GM12878 (cell line): Measurements from ENCODE around the gene TDP2. TPM values are rescaled to one million over a fixed set of nuclear protein-coding genes. Genes with fewer than 3 reads are reported as not detected.
"Not testable (repeated sequence)": the region's sequence is repeated elsewhere in the genome, so short reads cannot be mapped to it uniquely, and the experiment has no call there.

Source experiments
- ATAC-seq: fragments of 200-7000 bp; cut with Tn5 transposase; 3 replicates; pipeline ENCODE4 v1.9.1; 2020; ENCODE audit warnings: mild to moderate bottlenecking, moderate library complexity
- BruUV-seq: library from RNA; stranded (reverse); fragments of 400-500 nt; replicated peaks from 2 replicates; lab custom pipeline; 2021; lab: Mats Ljungman, UMichigan
- CTCF ChIA-PET: fragments of 300-600 bp; sonication (Branson Sonifier 250); formaldehyde crosslinking; extraction: SDS; loops from one replicate; lab custom pipeline; 2021; ENCODE audit warnings: inconsistent platforms; lab: Yijun Ruan, JAX
- POLR2A ChIA-PET: fragments of 350-600 bp; formaldehyde crosslinking; extraction: SDS; loops from one replicate; lab custom pipeline; 2021; ENCODE audit warnings: inconsistent platforms; lab: Charles Lee
- RAD21 ChIA-PET: fragments of 300-600 bp; sonication (Branson Sonifier 250); formaldehyde crosslinking; loops from one replicate; lab custom pipeline; 2023; ENCODE audit warnings: antibody characterized with exemption; ENCODE audit not compliant: unreplicated experiment; lab: Charles Lee
- SMC1A ChIA-PET: fragments of 300-600 bp; sonication (Branson Sonifier 250); formaldehyde crosslinking; loops from one replicate; lab custom pipeline; 2023; ENCODE audit not compliant: unreplicated experiment, uncharacterized antibody; lab: Charles Lee
- DNase-seq: peaks from one replicate; pipeline ENCODE4 v3.0.0-alpha.2; 2011; ENCODE audit warnings: low read depth, low spot score
- FAIRE-seq: peaks from 3 replicates; lab custom pipeline; 2011; peaks lifted over from hg19 to GRCh38; lab: Jason Lieb, UNC
- H2AFZ ChIP-seq: 2 replicates; pipeline ENCODE4 v1.6.0; 2011; ENCODE audit warnings: low read depth, low read length, control low read depth; ENCODE audit not compliant: control insufficient read depth
- H3K27ac ChIP-seq: 2 replicates; pipeline ENCODE4 v1.5.1; 2011; ENCODE audit warnings: control low read depth; ENCODE audit not compliant: control insufficient read depth, insufficient read depth
- H3K27me3 ChIP-seq, 2 experiments: replicated peaks in 1 of 2; 2 replicates each; pipeline versions ENCODE4 v1.6.0 to v1.6.1; 2011; ENCODE audit warnings: low read length in 1 of 2; ENCODE audit not compliant: control insufficient read depth in 2 of 2, insufficient read depth in 2 of 2
- H3K36me3 ChIP-seq, 2 experiments: 2 replicates each; pipeline ENCODE4 v1.5.1; 2011; ENCODE audit warnings: low read length in 1 of 2; ENCODE audit not compliant: control insufficient read depth in 2 of 2, insufficient read depth in 2 of 2
- H3K4me1 ChIP-seq: 2 replicates; pipeline ENCODE4 v1.6.1; 2011; ENCODE audit warnings: mild to moderate bottlenecking, low read length, moderate library complexity, mixed read lengths; ENCODE audit not compliant: control insufficient read depth, insufficient read depth
- H3K4me2 ChIP-seq: 2 replicates; pipeline ENCODE4 v1.6.0; 2011; ENCODE audit warnings: control low read depth; ENCODE audit not compliant: control insufficient read depth, insufficient read depth
- H3K4me3 ChIP-seq: fragments of 200-600 bp; sonication (generic); 2 replicates; pipeline ENCODE4 v1.5.1; 2016
- H3K79me2 ChIP-seq: 2 replicates; pipeline ENCODE4 v1.6.0; 2011; ENCODE audit warnings: low read length; ENCODE audit not compliant: control insufficient read depth, insufficient read depth
- H3K9ac ChIP-seq: 2 replicates; pipeline ENCODE4 v1.8.0; 2011; ENCODE audit warnings: low read length, control low read depth, mixed read lengths; ENCODE audit not compliant: control insufficient read depth, insufficient read depth
- H3K9me3 ChIP-seq: replicated peaks from 3 replicates; pipeline ENCODE4 v1.5.1; 2011; ENCODE audit warnings: mild to moderate bottlenecking, low read length; ENCODE audit not compliant: control insufficient read depth, insufficient read depth
- H4K20me1 ChIP-seq: 2 replicates; pipeline ENCODE4 v1.6.0; 2011; ENCODE audit not compliant: control insufficient read depth, insufficient read depth
- EED ChIP-seq: sonication (generic); IDR thresholded peaks from 2 replicates; pipeline ENCODE4 v1.6.1; 2016; ENCODE audit warnings: antibody characterized with exemption, low read depth
- GATAD2B ChIP-seq: fragments of 450-650 bp; conservative IDR thresholded peaks from 2 replicates; pipeline ENCODE4 v1.6.1; 2017; ENCODE audit warnings: low read depth, mild to moderate bottlenecking, moderate library complexity
- HCFC1 ChIP-seq: fragments of 150-350 bp; IDR thresholded peaks from 2 replicates; pipeline ENCODE4 v1.6.1; 2014; ENCODE audit warnings: low read length
- HDAC6 ChIP-seq: fragments of 200-600 bp; sonication (generic); IDR thresholded peaks from one replicate; pipeline ENCODE4 v1.8.0; 2017; ENCODE audit warnings: antibody characterized with exemption; ENCODE audit not compliant: unreplicated experiment
- IRF4 ChIP-seq: IDR thresholded peaks from 2 replicates; pipeline ENCODE4 v1.6.1; 2011; ENCODE audit warnings: low read depth, low read length
- NR2C2 ChIP-seq: IDR thresholded peaks from 2 replicates; pipeline ENCODE4 v1.6.1; 2011; ENCODE audit warnings: borderline replicate concordance, low read depth; ENCODE audit not compliant: control insufficient read depth, insufficient read length
- RBBP5 ChIP-seq: fragments of 200-600 bp; sonication (generic); conservative IDR thresholded peaks from 2 replicates; pipeline ENCODE4 v1.6.1; 2016
- SMAD1 ChIP-seq: fragments of 450-650 bp; IDR thresholded peaks from 2 replicates; pipeline ENCODE4 v1.6.1; 2018; ENCODE audit warnings: mild to moderate bottlenecking, low read depth; ENCODE audit not compliant: partially characterized antibody
- SMAD5 ChIP-seq: IDR thresholded peaks from 2 replicates; pipeline ENCODE4 v1.6.1; 2016; ENCODE audit warnings: antibody characterized with exemption, low read depth
- ZNF207 ChIP-seq: fragments of 450-650 bp; IDR thresholded peaks from 2 replicates; pipeline ENCODE4 v1.6.1; 2014; ENCODE audit warnings: antibody characterized with exemption, mild to moderate bottlenecking, borderline replicate concordance
- WGBS: methylation state at CpG from one replicate; pipeline ENCODE4 v1.1.6; 2016; ENCODE audit warnings: low lambda C conversion rate; ENCODE audit not compliant: insufficient replicate concordance, insufficient coverage; ENCODE audit errors: missing lambda C conversion rate; 5-methylcytosine and 5-hydroxymethylcytosine counted together
- in situ Hi-C: fragments of 300-500 bp; cut with MboI; formaldehyde crosslinking; loops from 9 replicates; pipeline ENCODE4 v1.14.3; 2018; ENCODE audit warnings: mixed read lengths
- intact Hi-C: fragments of 100-400 bp; cut with micrococcal nuclease; formaldehyde crosslinking; loops from one replicate; pipeline ENCODE4 v1.14.2; 2022; ENCODE audit not compliant: unreplicated experiment
- polyA plus RNA-seq, 11 experiments: library from polyadenylated mRNA; depleted of rRNA in 4 of 11; unstranded in 6 of 11; stranded (reverse) in 5 of 11; fragments of >200 nt; fragmentation: Nextera tagmentation in 4 of 11; fragmentation: Illumina TruSeq in 1 of 11; extraction: Ambion mirVana in 4 of 11; extraction: Trizol in 1 of 11; gene quantifications; 1 replicate in 1 of 11; 2 replicates in 10 of 11; pipeline versions ENCODE4 v1.2.1 to v1.2.3, GENCODE V29; 2011 to 2016; ENCODE audit warnings: inconsistent platforms in 2 of 11, missing spikeins in 2 of 11, low read depth in 1 of 11
- total RNA-seq, 4 experiments: library from RNA; depleted of rRNA in 3 of 4; stranded (reverse); fragments of >200 nt in 3 of 4; fragmentation: Illumina TruSeq in 1 of 4; extraction: Trizol in 1 of 4; gene quantifications; 2 replicates each; pipeline versions ENCODE4 v1.2.1 to v1.2.3, GENCODE V29; 2013 to 2021
- TF ChIP-seq, protein P1 (sequence below): IDR thresholded peaks from 2 replicates; pipeline ENCODE4 v1.6.1; 2011; ENCODE audit warnings: borderline replicate concordance, low read depth, mild to moderate bottlenecking, moderate library complexity, mixed read lengths, low read length; ENCODE audit not compliant: insufficient read depth; ENCODE audit errors: extremely low read length
- TF ChIP-seq, protein P2 (sequence below), 3 experiments: IDR thresholded peaks in 2 of 3; conservative IDR thresholded peaks in 1 of 3; 2 replicates each; pipeline ENCODE4 v1.5.1; 2011; ENCODE audit warnings: low read depth in 3 of 3, low read length in 3 of 3, mild to moderate bottlenecking in 3 of 3, control low read depth in 2 of 3, moderate library complexity in 2 of 3, inconsistent platforms in 1 of 3, mixed read lengths in 1 of 3; ENCODE audit not compliant: control insufficient read depth in 2 of 3, insufficient read depth in 1 of 3; ENCODE audit errors: extremely low read depth in 1 of 3
- TF ChIP-seq, protein P3 (sequence below): fragments of 450-650 bp; IDR thresholded peaks from 2 replicates; pipeline ENCODE4 v1.6.1; 2018; ENCODE audit warnings: borderline replicate concordance, mild to moderate bottlenecking; ENCODE audit not compliant: partially characterized antibody

TDP2 gene
- total and polyA plus RNA-seq, 10 of the 15 experiments (the other 5 are each of a cell fraction or from before 2014, with no cell fraction given): 24.4 to 53.3 (median 38.8) TPM

DNA sequence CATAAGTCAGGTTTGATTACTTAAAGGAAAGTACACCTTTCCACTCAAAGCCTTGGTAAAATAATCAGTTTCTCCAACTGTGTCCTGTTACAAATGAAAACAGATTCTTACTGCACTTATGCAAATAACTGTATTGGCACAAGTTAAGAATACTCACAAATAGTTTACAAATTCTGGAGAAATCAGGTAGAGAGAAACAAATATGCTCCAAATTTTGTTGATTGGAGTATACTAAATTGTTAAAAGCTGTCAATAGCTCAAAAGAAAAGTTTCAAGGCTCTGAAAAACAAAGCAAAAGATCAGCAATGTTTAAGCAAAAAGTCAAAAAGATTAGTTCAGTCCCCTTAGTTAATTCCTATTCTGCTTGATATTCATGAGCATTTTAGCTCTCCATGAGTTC, 3.8 kb upstream of the TDP2 start:
- H3K4me3 ChIP-seq, DNase-seq, intact Hi-C loops, in situ Hi-C loops, RAD21 ChIA-PET, H4K20me1 ChIP-seq, H3K27ac ChIP-seq, H3K9ac ChIP-seq, CTCF ChIA-PET, BruUV-seq, FAIRE-seq, H3K4me2 ChIP-seq, H3K9me3 ChIP-seq, H3K36me3 ChIP-seq, ATAC-seq, H3K27me3 ChIP-seq, H2AFZ ChIP-seq, H3K4me1 ChIP-seq: not testable (repeated sequence)
- ChIA-PET SMC1A (interaction anchor here (0.6 to 1.6 kb wide), 2 partner anchors 11 to 16 kb away, joined by 3 to 4 read pairs; no protein-coding TSS in a partner anchor), POLR2A (interaction anchor here (0.6 kb wide), 1 partner anchor 476 kb away, joined by 3 read pairs; no protein-coding TSS in a partner anchor)
- H3K79me2 ChIP-seq: peaks cover 23% of the 10 kb centered on the region

DNA sequence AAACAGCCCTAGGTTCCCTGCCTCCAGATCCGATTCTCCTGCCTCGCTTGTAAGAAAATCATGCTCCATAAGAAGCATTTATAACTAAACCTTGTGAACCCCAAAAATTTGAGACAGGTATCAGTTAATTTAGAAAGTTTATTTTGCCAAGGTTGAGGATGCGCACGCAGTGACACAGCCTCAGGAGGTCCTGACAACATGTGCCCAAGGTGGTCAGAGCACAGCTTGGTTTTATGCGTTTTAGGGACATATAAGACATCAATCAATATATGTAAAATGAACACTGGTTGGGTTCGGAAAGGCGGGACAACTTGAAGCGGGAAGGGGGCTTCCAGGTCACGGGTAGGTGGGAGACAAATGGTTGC, 2.3 kb upstream of the TDP2 start:
- Histone ChIP-seq H3K27ac (no peak overlapping the region), H3K4me3 (no peak overlapping the region), H2AFZ (no peak overlapping the region), H3K36me3 (peaks cover 0 to 10% of the 10 kb centered on the region in 2 experiments; a peak in 1 of 4 replicates), H4K20me1 (no peaks in the 10 kb centered on the region), H3K4me1 (peaks cover 10% of the 10 kb centered on the region), H3K9me3 (peaks cover 1% of the 10 kb centered on the region; the same call in 1 of the 3 replicates), H3K4me2 (no peak overlapping the region), H3K79me2 (peaks cover 37% of the 10 kb centered on the region), H3K9ac (no peak overlapping the region), H3K27me3 (no peaks in the 10 kb centered on the region)
- DNase-seq (no peak), FAIRE-seq (no peak), ATAC-seq (no peak)
- in situ Hi-C loops (no loop called here), intact Hi-C loops (no loop called here)
- ChIA-PET RAD21 (no interaction called here), SMC1A (interaction anchor here (1.1 to 1.6 kb wide), 2 partner anchors 14 to 48 kb away, joined by 4 read pairs; no protein-coding TSS in a partner anchor), POLR2A (no interaction called here), CTCF (no interaction called here)
- 92% methylated on average over 9 of the region's 9 CpGs for WGBS
- BruUV-seq: no TSS peak
- TF ChIP-seq HCFC1 (no peak), NR2C2 (no peak), HDAC6 (no peak), ZNF207 (no peak), SMAD1 (no peak), RBBP5 (no peak), IRF4 (no peak), SMAD5 (no peak), GATAD2B (no peak), EED (no peak)
- TF ChIP-seq, protein P1, sequence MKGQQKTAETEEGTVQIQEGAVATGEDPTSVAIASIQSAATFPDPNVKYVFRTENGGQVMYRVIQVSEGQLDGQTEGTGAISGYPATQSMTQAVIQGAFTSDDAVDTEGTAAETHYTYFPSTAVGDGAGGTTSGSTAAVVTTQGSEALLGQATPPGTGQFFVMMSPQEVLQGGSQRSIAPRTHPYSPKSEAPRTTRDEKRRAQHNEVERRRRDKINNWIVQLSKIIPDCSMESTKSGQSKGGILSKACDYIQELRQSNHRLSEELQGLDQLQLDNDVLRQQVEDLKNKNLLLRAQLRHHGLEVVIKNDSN: no peak
- TF ChIP-seq, protein P2, sequence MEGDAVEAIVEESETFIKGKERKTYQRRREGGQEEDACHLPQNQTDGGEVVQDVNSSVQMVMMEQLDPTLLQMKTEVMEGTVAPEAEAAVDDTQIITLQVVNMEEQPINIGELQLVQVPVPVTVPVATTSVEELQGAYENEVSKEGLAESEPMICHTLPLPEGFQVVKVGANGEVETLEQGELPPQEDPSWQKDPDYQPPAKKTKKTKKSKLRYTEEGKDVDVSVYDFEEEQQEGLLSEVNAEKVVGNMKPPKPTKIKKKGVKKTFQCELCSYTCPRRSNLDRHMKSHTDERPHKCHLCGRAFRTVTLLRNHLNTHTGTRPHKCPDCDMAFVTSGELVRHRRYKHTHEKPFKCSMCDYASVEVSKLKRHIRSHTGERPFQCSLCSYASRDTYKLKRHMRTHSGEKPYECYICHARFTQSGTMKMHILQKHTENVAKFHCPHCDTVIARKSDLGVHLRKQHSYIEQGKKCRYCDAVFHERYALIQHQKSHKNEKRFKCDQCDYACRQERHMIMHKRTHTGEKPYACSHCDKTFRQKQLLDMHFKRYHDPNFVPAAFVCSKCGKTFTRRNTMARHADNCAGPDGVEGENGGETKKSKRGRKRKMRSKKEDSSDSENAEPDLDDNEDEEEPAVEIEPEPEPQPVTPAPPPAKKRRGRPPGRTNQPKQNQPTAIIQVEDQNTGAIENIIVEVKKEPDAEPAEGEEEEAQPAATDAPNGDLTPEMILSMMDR (IDR thresholded peaks at IDR 0.05 in 2 of 3, conservative IDR thresholded peaks at IDR 0.05 in 1 of 3; ENCODE audit: control insufficient read depth in 2 of 3, extremely low read depth in 1 of 3, insufficient read depth in 1 of 3, low read depth in 3 of 3, low read length in 3 of 3): no peak
- TF ChIP-seq, protein P3, sequence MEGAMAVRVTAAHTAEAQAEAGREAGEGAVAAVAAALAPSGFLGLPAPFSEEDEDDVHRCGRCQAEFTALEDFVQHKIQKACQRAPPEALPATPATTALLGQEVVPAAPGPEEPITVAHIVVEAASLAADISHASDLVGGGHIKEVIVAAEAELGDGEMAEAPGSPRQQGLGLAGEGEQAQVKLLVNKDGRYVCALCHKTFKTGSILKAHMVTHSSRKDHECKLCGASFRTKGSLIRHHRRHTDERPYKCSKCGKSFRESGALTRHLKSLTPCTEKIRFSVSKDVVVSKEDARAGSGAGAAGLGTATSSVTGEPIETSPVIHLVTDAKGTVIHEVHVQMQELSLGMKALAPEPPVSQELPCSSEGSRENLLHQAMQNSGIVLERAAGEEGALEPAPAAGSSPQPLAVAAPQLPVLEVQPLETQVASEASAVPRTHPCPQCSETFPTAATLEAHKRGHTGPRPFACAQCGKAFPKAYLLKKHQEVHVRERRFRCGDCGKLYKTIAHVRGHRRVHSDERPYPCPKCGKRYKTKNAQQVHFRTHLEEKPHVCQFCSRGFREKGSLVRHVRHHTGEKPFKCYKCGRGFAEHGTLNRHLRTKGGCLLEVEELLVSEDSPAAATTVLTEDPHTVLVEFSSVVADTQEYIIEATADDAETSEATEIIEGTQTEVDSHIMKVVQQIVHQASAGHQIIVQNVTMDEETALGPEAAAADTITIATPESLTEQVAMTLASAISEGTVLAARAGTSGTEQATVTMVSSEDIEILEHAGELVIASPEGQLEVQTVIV: no peak
